SK-N-SH (cell line): ENCODE results near the gene IGF1R. TPM values are rescaled to one million over a fixed set of nuclear protein-coding genes. Genes with fewer than 3 reads are reported as not detected.

Experiments used
- CTCF ChIA-PET: fragments of 300-600, 350-600 bp; formaldehyde crosslinking; extraction: SDS; loops from one replicate; lab custom pipeline; 2021; lab: Yijun Ruan, JAX
- POLR2A ChIA-PET: fragments of 350-600 bp; sonication (Branson Sonifier 250); formaldehyde crosslinking; extraction: SDS; loops from one replicate; lab custom pipeline; 2020; ENCODE audit warnings: antibody characterized with exemption, inconsistent platforms; lab: Yijun Ruan, JAX
- DNase-seq: peaks from one replicate; pipeline ENCODE4 v3.0.0; 2012
- H2AFZ ChIP-seq: fragments of 200-600 bp; sonication (generic); 2 replicates; pipeline ENCODE4 v1.8.1; 2016; ENCODE audit warnings: antibody characterized with exemption, mild to moderate bottlenecking, low read depth
- H3F3A ChIP-seq: fragments of 200-600 bp; sonication (generic); replicated peaks from 2 replicates; pipeline ENCODE3; 2016; ENCODE audit warnings: antibody characterized with exemption, mild to moderate bottlenecking; ENCODE audit not compliant: insufficient read depth
- H3K27ac ChIP-seq, 2 experiments: fragments of 200-500 bp in 1 of 2; fragments of 200-600 bp in 1 of 2; sonication (Bioruptor generic) in 1 of 2; sonication (generic), shearing (Covaris generic) in 1 of 2; 2 replicates each; pipeline versions ENCODE4 v1.5.1 to v1.6.1; 2014 to 2016; ENCODE audit warnings: low read depth in 2 of 2, inconsistent platforms in 1 of 2, low read length in 1 of 2, mild to moderate bottlenecking in 1 of 2, mixed read lengths in 1 of 2
- H3K27me3 ChIP-seq: fragments of 200-600 bp; sonication (generic), shearing (Covaris generic); 2 replicates; pipeline ENCODE4 v1.6.1; 2016; ENCODE audit warnings: mixed run types; ENCODE audit not compliant: insufficient read depth
- H3K36me3 ChIP-seq, 2 experiments: fragments of 200-500 bp in 1 of 2; fragments of 200-600 bp in 1 of 2; sonication (Bioruptor generic) in 1 of 2; sonication (generic) in 1 of 2; replicated peaks in 1 of 2; 2 replicates each; pipeline versions ENCODE3 to v1.5.1; 2014 to 2016; ENCODE audit warnings: low read length in 1 of 2, mild to moderate bottlenecking in 1 of 2; ENCODE audit not compliant: insufficient read depth in 2 of 2, control insufficient read depth in 1 of 2
- H3K4me1 ChIP-seq, 2 experiments: fragments of 200-500 bp in 1 of 2; fragments of 200-600 bp in 1 of 2; sonication (Bioruptor generic) in 1 of 2; sonication (generic), shearing (Covaris generic) in 1 of 2; 2 replicates each; pipeline versions ENCODE4 v1.5.1 to v1.6.1; 2014 to 2016; ENCODE audit warnings: low read depth in 1 of 2, low read length in 1 of 2, mixed run types in 1 of 2; ENCODE audit not compliant: insufficient read depth in 2 of 2, control insufficient read depth in 1 of 2
- H3K4me2 ChIP-seq: fragments of 200-600 bp; sonication (generic), shearing (Covaris generic); 2 replicates; pipeline ENCODE4 v1.6.1; 2017; ENCODE audit warnings: mixed run types
- H3K4me3 ChIP-seq, 2 experiments: fragments of 200-500 bp in 1 of 2; fragments of 200-600 bp in 1 of 2; sonication (Bioruptor generic) in 1 of 2; sonication (generic), shearing (Covaris generic) in 1 of 2; 2 replicates each; pipeline versions ENCODE4 v1.5.1 to v1.8.1; 2014 to 2016; ENCODE audit warnings: low read depth in 2 of 2, inconsistent platforms in 1 of 2, low read length in 1 of 2, mild to moderate bottlenecking in 1 of 2, mixed read lengths in 1 of 2, moderate library complexity in 1 of 2
- H3K79me2 ChIP-seq: fragments of 200-600 bp; sonication (generic); 2 replicates; pipeline ENCODE4 v1.8.1; 2017; ENCODE audit warnings: mild to moderate bottlenecking; ENCODE audit not compliant: insufficient read depth
- H3K9ac ChIP-seq: fragments of 200-600 bp; sonication (generic); 2 replicates; pipeline ENCODE4 v1.6.1; 2017; ENCODE audit warnings: mixed run types
- H3K9me2 ChIP-seq: fragments of 200-600 bp; sonication (generic); 2 replicates; pipeline ENCODE4 v1.6.1; 2017; ENCODE audit warnings: mixed run types
- H3K9me3 ChIP-seq: fragments of 200-600 bp; sonication (generic); 2 replicates; pipeline ENCODE4 v1.6.1; 2017; ENCODE audit warnings: mixed run types, mild to moderate bottlenecking, moderate library complexity
- H4K20me1 ChIP-seq: fragments of 200-600 bp; sonication (generic); 2 replicates; pipeline ENCODE4 v1.6.1; 2017; ENCODE audit warnings: mild to moderate bottlenecking, mixed run types; ENCODE audit not compliant: insufficient read depth
- ELF1 ChIP-seq: IDR thresholded peaks from 2 replicates; pipeline ENCODE4 v1.4.0; 2012
- EP300 ChIP-seq, 2 experiments: IDR thresholded peaks; 2 replicates each; pipeline versions ENCODE4 v1.4.0 to v1.6.1; 2012; ENCODE audit warnings: borderline replicate concordance in 1 of 2, low read depth in 1 of 2, low read length in 1 of 2
- FOSL2 ChIP-seq: IDR thresholded peaks from 2 replicates; pipeline ENCODE4 v1.4.0; 2012; ENCODE audit warnings: low read depth, mild to moderate bottlenecking, moderate library complexity, borderline replicate concordance
- FOXM1 ChIP-seq: IDR thresholded peaks from 2 replicates; pipeline ENCODE4 v1.4.0; 2012; ENCODE audit warnings: low read depth, mild to moderate bottlenecking
- GATA2 ChIP-seq: sonication (generic); formaldehyde crosslinking; IDR thresholded peaks from 2 replicates; pipeline ENCODE4 v1.5.0; 2020; ENCODE audit warnings: mild to moderate bottlenecking, missing genetic modification reagents
- JUND ChIP-seq: IDR thresholded peaks from 2 replicates; pipeline ENCODE4 v1.4.0; 2012
- MEF2A ChIP-seq: IDR thresholded peaks from 2 replicates; pipeline ENCODE4 v1.4.0; 2012; ENCODE audit warnings: low read depth, borderline replicate concordance
- NFIC ChIP-seq: IDR thresholded peaks from 2 replicates; pipeline ENCODE4 v1.4.0; 2012; ENCODE audit warnings: borderline replicate concordance
- POLR2AphosphoS5 ChIP-seq: IDR thresholded peaks from 2 replicates; pipeline ENCODE4 v1.6.1; 2012; ENCODE audit warnings: low read depth, low read length
- RAD21 ChIP-seq: IDR thresholded peaks from 2 replicates; pipeline ENCODE4 v1.6.1; 2012; ENCODE audit warnings: mild to moderate bottlenecking, low read length
- RCOR1 ChIP-seq: fragments of 150-350 bp; IDR thresholded peaks from 2 replicates; pipeline ENCODE4 v1.6.1; 2017; ENCODE audit warnings: antibody characterized with exemption, low read length
- RFX5 ChIP-seq: IDR thresholded peaks from 2 replicates; pipeline ENCODE4 v1.6.1; 2012; ENCODE audit warnings: mild to moderate bottlenecking, improper control_type of control experiment, low read length
- SIN3A ChIP-seq: IDR thresholded peaks from 2 replicates; pipeline ENCODE4 v1.6.1; 2012; ENCODE audit warnings: low read depth, mild to moderate bottlenecking, low read length, moderate library complexity, borderline replicate concordance
- TEAD4 ChIP-seq: IDR thresholded peaks from 2 replicates; pipeline ENCODE4 v1.4.0; 2012; ENCODE audit warnings: mild to moderate bottlenecking, borderline replicate concordance; ENCODE audit not compliant: insufficient read depth
- YY1 ChIP-seq: IDR thresholded peaks from 2 replicates; pipeline ENCODE4 v1.4.0; 2012; ENCODE audit warnings: low read depth, mild to moderate bottlenecking
- WGBS: methylation state at CpG from one replicate; pipeline ENCODE4 v1.1.6; 2017; ENCODE audit warnings: low lambda C conversion rate; 5-methylcytosine and 5-hydroxymethylcytosine counted together
- polyA plus RNA-seq, 3 experiments: library from polyadenylated mRNA; depleted of rRNA; stranded (reverse); fragments of >200 nt; gene quantifications; 2 replicates each; pipeline ENCODE4 v1.2.3, GENCODE V29; 2012
- TF ChIP-seq, protein P1 (sequence below): IDR thresholded peaks from 2 replicates; pipeline ENCODE4 v1.4.0; 2012; ENCODE audit warnings: low read depth
- TF ChIP-seq, protein P2 (sequence below): IDR thresholded peaks from 2 replicates; pipeline ENCODE4; 2012
- TF ChIP-seq, protein P3 (sequence below): IDR thresholded peaks from 2 replicates; pipeline ENCODE4 v1.4.0; 2012; ENCODE audit warnings: low read depth, borderline replicate concordance
- TF ChIP-seq, protein P4 (sequence below): IDR thresholded peaks from 2 replicates; pipeline ENCODE4 v1.4.0; 2012; ENCODE audit warnings: low read depth, borderline replicate concordance

The IGF1R gene
- polyA plus RNA-seq, 1 of the 3 experiments (the other 2 are of a cell fraction), result 9.5 TPM

DNA sequence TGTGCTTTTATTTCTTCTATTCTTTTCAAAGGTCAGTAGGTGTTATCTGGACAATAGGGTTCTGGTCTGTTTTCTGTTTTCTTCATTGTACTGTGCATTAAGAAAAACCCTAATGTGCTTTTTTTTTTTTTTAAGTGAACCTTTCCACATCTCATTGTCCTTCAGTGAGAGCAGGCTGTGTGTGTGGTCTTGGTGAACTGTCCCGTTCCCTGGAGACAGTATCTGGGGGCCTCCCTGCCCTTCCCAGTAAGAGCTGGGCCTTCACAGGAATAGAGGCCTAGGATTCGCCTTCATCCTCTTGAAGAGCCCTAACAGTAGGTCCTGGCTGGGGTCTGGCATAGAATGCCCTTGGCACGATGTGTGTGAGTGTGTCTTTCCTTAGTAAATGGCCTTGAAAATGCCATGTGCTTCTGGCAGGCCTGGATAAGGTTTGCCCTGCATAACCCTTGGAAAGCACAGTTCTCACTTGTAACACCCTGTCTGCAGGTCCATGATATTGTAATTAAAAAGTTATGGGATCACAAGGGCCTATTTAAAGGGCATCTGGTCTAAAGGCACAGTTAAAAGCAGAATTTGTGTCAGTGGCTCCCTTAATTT is 81.2 kb downstream of the IGF1R start (continued):
- TF ChIP-seq, protein P1, sequence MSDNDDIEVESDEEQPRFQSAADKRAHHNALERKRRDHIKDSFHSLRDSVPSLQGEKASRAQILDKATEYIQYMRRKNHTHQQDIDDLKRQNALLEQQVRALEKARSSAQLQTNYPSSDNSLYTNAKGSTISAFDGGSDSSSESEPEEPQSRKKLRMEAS, result no peak
- TF ChIP-seq, protein P2, sequence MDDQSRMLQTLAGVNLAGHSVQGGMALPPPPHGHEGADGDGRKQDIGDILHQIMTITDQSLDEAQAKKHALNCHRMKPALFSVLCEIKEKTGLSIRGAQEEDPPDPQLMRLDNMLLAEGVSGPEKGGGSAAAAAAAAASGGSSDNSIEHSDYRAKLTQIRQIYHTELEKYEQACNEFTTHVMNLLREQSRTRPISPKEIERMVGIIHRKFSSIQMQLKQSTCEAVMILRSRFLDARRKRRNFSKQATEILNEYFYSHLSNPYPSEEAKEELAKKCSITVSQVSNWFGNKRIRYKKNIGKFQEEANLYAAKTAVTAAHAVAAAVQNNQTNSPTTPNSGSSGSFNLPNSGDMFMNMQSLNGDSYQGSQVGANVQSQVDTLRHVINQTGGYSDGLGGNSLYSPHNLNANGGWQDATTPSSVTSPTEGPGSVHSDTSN, result no peak
- no peak for TF ChIP-seq RFX5
- no peak for TF ChIP-seq YY1
- no peak for TF ChIP-seq SIN3A
- no peak for TF ChIP-seq NFIC
- TF ChIP-seq, protein P3, sequence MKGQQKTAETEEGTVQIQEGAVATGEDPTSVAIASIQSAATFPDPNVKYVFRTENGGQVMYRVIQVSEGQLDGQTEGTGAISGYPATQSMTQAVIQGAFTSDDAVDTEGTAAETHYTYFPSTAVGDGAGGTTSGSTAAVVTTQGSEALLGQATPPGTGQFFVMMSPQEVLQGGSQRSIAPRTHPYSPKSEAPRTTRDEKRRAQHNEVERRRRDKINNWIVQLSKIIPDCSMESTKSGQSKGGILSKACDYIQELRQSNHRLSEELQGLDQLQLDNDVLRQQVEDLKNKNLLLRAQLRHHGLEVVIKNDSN, result no peak
- TF ChIP-seq JUND, result no peak
- TF ChIP-seq, protein P4, sequence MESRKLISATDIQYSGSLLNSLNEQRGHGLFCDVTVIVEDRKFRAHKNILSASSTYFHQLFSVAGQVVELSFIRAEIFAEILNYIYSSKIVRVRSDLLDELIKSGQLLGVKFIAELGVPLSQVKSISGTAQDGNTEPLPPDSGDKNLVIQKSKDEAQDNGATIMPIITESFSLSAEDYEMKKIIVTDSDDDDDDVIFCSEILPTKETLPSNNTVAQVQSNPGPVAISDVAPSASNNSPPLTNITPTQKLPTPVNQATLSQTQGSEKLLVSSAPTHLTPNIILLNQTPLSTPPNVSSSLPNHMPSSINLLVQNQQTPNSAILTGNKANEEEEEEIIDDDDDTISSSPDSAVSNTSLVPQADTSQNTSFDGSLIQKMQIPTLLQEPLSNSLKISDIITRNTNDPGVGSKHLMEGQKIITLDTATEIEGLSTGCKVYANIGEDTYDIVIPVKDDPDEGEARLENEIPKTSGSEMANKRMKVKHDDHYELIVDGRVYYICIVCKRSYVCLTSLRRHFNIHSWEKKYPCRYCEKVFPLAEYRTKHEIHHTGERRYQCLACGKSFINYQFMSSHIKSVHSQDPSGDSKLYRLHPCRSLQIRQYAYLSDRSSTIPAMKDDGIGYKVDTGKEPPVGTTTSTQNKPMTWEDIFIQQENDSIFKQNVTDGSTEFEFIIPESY, result no peak
- TF ChIP-seq FOSL2, result no peak
- no peak for TF ChIP-seq ELF1
- no peak for TF ChIP-seq POLR2AphosphoS5
- TF ChIP-seq TEAD4, result no peak
- peak; percentile 28; the same call in 1 of the 2 replicates for TF ChIP-seq RAD21

DNA sequence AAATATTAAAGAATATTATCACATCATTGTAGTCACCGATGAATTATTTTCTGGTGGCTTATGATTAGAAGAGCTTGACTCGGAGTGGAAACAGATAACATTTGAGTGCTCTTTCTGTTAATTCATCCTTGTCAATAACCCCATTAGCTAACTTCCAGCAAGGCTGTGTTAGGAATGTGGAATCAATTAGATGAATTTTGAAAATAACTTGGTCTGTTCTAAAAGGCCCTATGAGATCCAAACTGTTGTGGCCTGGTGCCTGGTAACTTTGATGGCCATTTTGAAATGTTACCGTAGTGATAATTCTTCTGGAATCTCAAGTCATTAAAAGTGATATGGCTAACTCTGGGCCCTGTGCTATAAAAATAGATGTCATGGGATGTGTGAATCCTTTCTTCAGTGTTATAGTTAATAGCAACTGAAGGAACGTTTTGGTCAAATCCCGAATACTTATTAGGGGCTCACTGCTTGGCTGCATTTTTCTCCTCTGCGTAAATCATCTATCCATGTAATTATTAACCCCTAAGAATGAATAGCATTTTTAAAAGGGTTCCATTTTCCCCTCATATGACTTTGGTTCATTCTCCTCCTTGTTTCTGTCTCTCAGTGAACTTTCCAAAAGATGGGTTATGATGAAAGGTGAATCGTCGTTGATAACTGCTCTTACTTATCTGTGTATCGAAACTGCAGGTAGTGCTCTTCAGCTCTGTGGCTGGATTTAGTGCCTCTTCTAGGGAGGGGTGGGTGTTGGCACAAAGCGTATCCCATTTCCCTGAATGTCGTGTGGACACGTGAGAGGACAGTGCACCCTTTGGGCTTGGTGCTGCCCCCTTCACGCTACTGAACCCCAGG is 82.7 kb downstream of the IGF1R start:
- peaks cover 79% of the 10 kb centered on the region for H3K79me2 ChIP-seq
- H3K36me3 ChIP-seq, result no peaks in the 10 kb centered on the region
- H3K27ac ChIP-seq, result peak overlapping the region in 1 of 2 experiments; percentile 93; a peak in 2 of 4 replicates
- H3K4me2 ChIP-seq, result no peak overlapping the region
- H3K9ac ChIP-seq, result no peak overlapping the region
- no peaks in the 10 kb centered on the region for H3K9me3 ChIP-seq
- H3K4me1 ChIP-seq, result peaks cover 58 to 71% of the 10 kb centered on the region in 2 experiments
- CTCF ChIA-PET, result interaction anchor here (1.6 kb wide), 1 partner anchor 119 kb away, joined by 5 read pairs; no protein-coding TSS in a partner anchor
- H2AFZ ChIP-seq, result no peak overlapping the region
- H3K9me2 ChIP-seq, result no peaks in the 10 kb centered on the region
- 89% methylated on average over 12 of the region's 13 CpGs for WGBS
- POLR2A ChIA-PET, result no interaction called here
- no peak for DNase-seq
- H3K27me3 ChIP-seq, result no peaks in the 10 kb centered on the region
- no peaks in the 10 kb centered on the region for H4K20me1 ChIP-seq
- TF ChIP-seq ELF1 (no peak), FOXM1 (no peak), YY1 (no peak), EP300 (IDR thresholded peaks at IDR 0.05; ENCODE audit: borderline replicate concordance in 1 of 2, low read depth in 1 of 2, low read length in 1 of 2) (peak in 1 of 2 experiments; percentile 63; a peak in 2 of 4 replicates), GATA2 (CRISPR knock-in tag) (no peak), RCOR1 (0 out of 2 replicates have a peak, but pooled peaks have one; percentile 18), RFX5 (no peak), TEAD4 (no peak), MEF2A (no peak)
- TF ChIP-seq, protein P2, result no peak
- H3K4me3 ChIP-seq, result no peak overlapping the region
- peaks cover 35% of the 10 kb centered on the region for H3F3A ChIP-seq
